Loucy (cell line): ENCODE results near the gene CD28.

ENCODE experiments used
- CTCF ChIP-seq: fragments of 200-600 bp; sonication (generic); conservative IDR thresholded peaks from 2 replicates; pipeline ENCODE4 v1.5.1; 2014; ENCODE audit warnings: mild to moderate bottlenecking, antibody characterized with exemption, low read length
- EZH2phosphoT487 ChIP-seq: fragments of 200-600 bp; IDR thresholded peaks from 2 replicates; pipeline ENCODE4 v1.6.1; 2018; ENCODE audit warnings: antibody characterized with exemption, mild to moderate bottlenecking, moderate library complexity, borderline replicate concordance

GRCh38 chr2:203714112-203714511 is 7.7 kb downstream of the CD28 start:
- TF ChIP-seq CTCF = no peak
- TF ChIP-seq EZH2phosphoT487 = no peak
